GM19397 (cell line): ENCODE results near the gene MRAP.
A peak's percentile ranks its signal among the peaks of the same experiment; 100 is the strongest.
"Not testable (repeated sequence)": the region's sequence is repeated elsewhere in the genome, so short reads cannot be mapped to it uniquely, and the experiment has no call there.

Experiments used
- ATAC-seq: cut with Tn5 transposase; IDR thresholded peaks from one replicate; pipeline ENCODE4 v1.9.1; 2021; ENCODE audit warnings: mild to moderate bottlenecking, moderate library complexity; ENCODE audit not compliant: unreplicated experiment

MRAP gene

GRCh38 chr21:32298658-32299081 lies at the start of gene MRAP:
Gene MRAP, plus strand, starts transcription at chr21:32298855. Its CDS starts 117 bp downstream, at chr21:32298972.
- ATAC-seq, result no peak

GRCh38 chr21:32249511-32250280 lies 49.0 kb upstream of the MRAP start:
- ATAC-seq, result no peak

GRCh38 chr21:32252136-32252535 lies 46.5 kb upstream of the MRAP start:
- ATAC-seq, result no peak

- no peak for ATAC-seq
Measured at GRCh38 chr21:32253215-32253641, 45.4 kb upstream of the MRAP start.

- ATAC-seq, result no peak
Measured at GRCh38 chr21:32256251-32256650, 42.4 kb upstream of the MRAP start.

GRCh38 chr21:32256873-32257620 lies 41.6 kb upstream of the MRAP start:
- no peak for ATAC-seq

GRCh38 chr21:32257962-32258785 lies 40.5 kb upstream of the MRAP start:
- ATAC-seq, result peak; percentile 80

- not testable (repeated sequence) for ATAC-seq
Measured at GRCh38 chr21:32258786-32259048, 39.9 kb upstream of the MRAP start.

- ATAC-seq, result no peak
Measured at GRCh38 chr21:32260130-32260529, 38.5 kb upstream of the MRAP start.

GRCh38 chr21:32261929-32262328 lies 36.7 kb upstream of the MRAP start:
- no peak for ATAC-seq

GRCh38 chr21:32265321-32265720 lies 33.3 kb upstream of the MRAP start:
- ATAC-seq, result not testable (repeated sequence)

- ATAC-seq, result no peak
Measured at GRCh38 chr21:32270748-32271147, 27.9 kb upstream of the MRAP start.

- no peak for ATAC-seq
Measured at GRCh38 chr21:32276671-32277070, 22.0 kb upstream of the MRAP start.

GRCh38 chr21:32278103-32278502 lies 20.6 kb upstream of the MRAP start:
- no peak for ATAC-seq

GRCh38 chr21:32278518-32279376 lies 19.9 kb upstream of the MRAP start, which contains the start of gene MIS18A:
Gene MIS18A, minus strand, starts transcription at chr21:32279049. Its CDS starts 35 bp downstream, at chr21:32279014.
- ATAC-seq, result peak; percentile 97

GRCh38 chr21:32279377-32279680 lies 19.3 kb upstream of the MRAP start:
- ATAC-seq, result no peak

- no peak for ATAC-seq
Measured at GRCh38 chr21:32281531-32281930, 17.1 kb upstream of the MRAP start.

GRCh38 chr21:32282992-32283391 lies 15.7 kb upstream of the MRAP start:
- ATAC-seq, result no peak

GRCh38 chr21:32285476-32285875 lies 13.2 kb upstream of the MRAP start:
- ATAC-seq, result no peak

- no peak for ATAC-seq
Measured at GRCh38 chr21:32297449-32297848, 1.2 kb upstream of the MRAP start.

GRCh38 chr21:32298148-32298559 lies 501 bp upstream of the MRAP start:
- no peak for ATAC-seq
